GM18868 (cell line): ENCODE data around the gene PPP3CA.

Experiments used
- ATAC-seq: cut with Tn5 transposase; IDR thresholded peaks from one replicate; pipeline ENCODE4 v1.9.1; 2021; ENCODE audit warnings: mild to moderate bottlenecking, moderate library complexity; ENCODE audit not compliant: unreplicated experiment

Gene PPP3CA

DNA sequence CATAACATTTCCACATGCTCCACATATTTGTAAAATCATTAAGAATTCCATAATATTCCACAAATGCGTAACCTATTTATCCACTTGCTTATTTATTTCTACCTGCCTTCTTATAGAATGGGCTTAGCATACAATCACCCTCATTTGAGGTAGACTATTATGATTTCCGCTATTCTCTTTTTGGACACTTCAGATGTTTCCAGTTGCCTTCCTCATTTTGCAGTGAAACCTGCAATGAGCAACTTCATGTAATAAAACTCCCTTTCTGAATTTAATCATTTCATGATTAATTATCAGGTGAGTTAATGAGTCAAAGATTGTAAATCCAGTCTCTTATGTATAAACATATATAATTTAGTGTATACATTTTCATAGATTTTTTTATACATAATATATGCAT lies 58.0 kb downstream of the PPP3CA start:
- no peak for ATAC-seq

DNA sequence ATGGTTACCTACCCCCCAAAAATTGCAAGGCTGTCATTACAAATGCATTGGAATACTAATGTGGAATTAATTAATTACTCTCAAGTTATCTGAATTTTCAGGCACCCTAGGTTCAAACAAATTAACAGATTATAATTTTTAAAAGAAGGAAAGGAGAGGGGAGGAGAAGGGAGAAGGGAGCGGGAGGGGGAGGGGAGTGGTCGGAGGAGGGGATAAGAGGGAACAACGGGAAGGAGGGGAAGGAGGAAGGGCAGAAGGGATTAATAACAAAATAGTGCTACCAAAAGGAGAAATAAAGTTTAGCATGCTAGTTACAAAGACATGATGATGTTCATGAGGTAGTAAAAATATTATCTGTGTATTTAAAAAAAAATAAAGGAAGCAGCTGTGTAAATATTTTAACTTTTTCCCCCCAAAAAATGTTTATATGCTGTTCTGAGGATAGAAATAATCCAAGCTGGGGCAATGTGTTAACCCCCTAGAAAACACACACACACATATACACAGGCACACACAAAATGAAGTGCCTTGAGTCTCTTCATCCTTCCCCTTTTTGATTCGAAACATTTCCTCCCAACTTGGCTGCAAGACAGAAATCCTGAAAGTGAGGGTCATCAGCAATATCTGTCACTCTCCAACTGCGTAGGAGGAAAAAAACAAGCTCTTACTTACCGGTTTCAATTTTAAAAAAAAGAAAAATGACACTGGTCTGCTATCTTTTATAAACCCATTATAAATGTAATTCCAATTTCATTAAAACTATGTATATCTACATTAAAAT lies 58.8 kb downstream of the PPP3CA start:
- no peak for ATAC-seq

GRCh38 chr4:101287324-101287723 lies 60.0 kb downstream of the PPP3CA start:
- no peak for ATAC-seq

- no peak for ATAC-seq
Observed at GRCh38 chr4:101286663-101287062, 60.7 kb downstream of the PPP3CA start.

DNA sequence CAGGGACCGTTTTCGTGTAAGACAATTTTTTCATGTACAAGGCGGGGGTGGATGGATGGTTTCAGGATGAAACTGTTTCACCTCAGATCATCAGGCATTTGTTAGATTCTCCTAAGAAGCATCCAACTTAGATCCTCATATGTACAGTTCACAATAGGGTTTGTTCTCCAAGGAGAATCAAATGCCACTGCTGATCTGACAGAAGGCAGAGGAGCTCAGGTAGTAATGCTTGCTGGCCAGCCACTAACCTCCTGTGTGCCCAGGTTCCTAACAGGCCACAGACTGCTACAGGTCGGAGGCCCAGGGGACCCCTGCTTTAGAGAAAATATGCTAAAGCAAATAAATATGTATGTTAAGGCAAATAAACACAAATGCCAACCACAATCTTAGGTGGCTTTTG lies 61.3 kb downstream of the PPP3CA start:
- no peak for ATAC-seq

DNA sequence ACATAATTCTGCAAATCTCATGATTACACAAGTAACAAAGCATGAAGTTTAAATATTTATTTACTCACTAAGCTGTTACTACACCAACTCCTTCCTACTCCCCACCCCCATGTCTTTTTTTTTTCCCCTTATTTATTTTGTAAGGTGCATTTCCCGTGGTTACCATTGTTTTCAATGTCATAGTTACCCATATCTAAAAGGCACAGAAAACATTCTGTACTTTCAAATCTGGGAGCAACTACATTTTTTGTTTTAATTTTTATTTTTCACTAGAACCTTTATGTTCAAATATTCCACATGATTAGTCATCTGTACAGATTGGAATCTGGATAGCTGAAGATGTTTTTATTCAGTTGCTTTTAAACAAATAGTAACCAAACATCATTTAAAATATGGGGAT lies 62.8 kb downstream of the PPP3CA start:
- ATAC-seq = no peak

GRCh38 chr4:101283434-101283833 lies 63.9 kb downstream of the PPP3CA start:
- ATAC-seq = no peak

DNA sequence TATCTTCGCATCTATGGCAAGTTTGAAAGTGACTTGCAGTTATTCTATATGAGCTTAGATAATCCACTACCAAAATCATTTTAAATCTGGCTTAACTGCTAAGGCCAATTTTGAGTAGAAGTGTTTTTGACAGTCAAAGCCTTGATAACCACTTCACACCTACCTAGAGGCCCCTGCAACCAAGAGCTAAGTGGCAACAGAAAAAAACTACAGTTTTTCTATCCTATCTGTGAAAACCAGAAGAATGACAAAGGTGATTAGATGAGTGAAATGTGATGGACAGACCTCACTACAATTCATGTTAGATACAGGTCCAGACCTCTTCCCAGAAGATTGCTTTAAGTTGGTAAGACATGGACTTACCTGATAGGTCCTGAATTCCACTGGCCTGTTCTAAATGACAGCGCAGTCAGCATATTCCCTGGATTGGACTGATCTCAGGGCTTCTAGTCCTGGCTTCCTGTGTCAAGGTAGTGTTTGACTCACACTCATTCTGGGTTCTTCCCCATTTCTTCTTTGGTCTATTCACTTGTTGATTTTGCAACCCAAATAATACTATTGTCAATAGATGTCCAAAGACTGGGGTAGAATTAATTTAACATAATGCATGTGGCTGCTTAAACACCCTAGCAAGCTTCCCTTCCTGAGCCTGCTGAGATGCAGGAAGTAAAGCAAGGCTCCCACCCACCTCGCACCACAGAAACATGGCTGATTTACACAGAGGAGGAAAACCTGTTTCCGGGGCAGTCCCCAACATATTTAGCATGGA lies 65.1 kb downstream of the PPP3CA start:
- ATAC-seq = peak; percentile 51

DNA sequence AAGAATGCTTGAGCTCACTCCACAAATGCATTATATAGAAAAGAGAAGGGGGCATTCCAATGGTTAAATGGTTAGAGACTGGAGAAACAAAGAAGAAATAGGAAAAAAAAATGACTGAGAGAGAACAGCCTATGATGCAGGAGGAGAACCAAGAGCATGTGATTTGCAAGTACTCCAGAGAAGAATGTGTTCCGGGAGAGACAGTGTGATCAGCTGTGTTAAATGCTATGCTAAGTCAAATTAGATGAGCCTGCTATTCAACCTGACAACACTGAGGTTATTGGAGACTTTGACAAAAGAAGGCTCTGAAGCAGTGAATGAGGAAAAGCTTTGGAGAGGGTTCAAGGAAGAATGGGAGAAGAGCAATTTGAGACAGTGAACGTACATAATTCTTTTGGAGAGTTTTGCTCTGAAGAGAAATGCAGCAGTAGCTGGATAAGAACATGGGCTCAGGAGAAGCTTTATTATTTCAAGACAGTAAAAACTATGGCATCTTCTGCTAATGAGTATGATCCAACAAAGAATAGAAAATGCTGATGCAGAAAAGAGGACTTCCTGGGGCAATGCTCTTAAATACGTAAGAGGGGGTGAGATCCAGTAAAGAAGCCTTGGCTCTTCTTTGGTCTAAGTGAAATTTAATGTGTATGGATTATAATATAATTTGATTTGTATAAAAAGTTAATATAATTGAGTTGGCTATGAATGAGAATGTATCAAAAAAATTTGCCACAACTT lies 66.3 kb downstream of the PPP3CA start:
- ATAC-seq = no peak

DNA sequence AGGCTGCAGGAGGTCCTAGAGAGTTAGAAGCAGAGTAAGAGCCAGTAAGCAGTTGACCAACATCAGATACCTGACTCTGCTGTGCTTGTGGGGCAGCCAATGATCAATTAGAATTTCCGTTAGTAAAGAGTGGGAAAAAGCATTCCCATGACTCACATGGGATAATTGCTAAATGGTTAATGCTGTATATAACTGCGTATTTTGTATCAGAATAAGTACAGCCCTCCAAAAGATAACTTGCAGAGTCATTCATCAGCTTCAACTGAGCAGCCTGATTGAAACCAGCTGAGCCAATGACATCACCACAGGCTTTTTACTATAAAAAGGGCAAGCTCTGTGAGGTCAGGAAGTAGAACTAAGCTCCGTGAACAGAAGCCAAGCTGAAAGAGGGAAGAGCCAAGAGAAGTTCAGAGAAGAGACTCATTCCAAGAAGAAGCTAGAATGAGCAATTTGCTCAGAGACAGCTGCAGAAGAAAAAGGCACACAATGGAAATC lies 67.9 kb downstream of the PPP3CA start:
- ATAC-seq = peak; percentile 75

DNA sequence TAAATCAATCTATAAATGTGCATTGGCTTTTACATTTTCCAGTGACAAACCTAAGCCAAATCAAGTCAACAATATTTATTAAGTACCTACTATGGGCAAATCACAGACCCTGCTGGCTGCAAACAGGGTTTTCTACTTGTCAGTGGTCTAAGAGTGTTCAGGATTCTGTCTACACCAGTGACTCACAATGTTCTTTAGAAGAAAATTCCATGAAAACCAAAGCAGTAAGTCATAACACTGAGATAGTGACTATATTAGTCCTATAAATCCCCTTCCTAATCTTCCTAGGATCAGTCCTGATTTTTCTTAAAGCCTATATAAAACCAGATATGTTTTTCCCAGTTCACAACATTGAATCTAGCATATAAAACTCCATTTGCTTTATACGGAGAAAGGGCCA lies 69.7 kb downstream of the PPP3CA start:
- no peak for ATAC-seq

DNA sequence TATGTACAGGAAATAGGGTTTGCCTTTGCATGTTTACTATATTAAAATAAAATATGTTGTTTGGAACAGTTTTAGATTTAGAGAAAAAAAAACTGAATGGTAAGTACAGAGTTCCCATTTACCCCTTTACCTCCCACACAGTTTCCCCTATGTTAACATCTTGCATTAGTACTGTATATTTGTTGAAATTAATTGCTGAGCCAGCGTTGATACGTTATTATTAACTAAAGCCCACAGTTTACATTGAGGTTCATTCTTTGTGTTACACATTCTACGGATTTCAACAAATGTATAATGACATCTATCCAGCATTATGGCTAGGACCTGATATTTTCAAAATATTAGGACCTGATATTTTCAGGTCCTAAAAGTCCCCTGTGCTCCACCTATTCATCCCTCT lies 70.7 kb downstream of the PPP3CA start:
- ATAC-seq = no peak

- ATAC-seq = no peak
Observed at GRCh38 chr4:101274888-101275752, 72.2 kb downstream of the PPP3CA start.

DNA sequence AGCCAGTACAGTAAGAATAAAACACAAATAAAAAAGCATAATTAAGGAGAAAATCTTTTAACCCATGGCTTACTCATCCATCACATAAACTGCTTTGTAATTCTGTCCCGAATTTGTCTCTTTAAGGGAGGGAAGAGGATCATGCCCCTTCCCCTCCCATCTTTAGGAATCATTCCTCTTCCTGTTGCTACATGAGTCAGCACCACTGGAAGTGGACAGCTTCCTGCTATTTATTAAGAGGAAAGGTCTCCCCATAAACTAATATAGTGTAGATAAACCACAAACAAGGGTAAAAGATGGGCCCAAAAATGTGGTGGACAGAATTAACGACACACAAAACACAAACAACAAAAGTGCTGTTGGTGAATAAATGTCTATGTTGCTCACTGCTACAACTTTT lies 75.8 kb downstream of the PPP3CA start:
- no peak for ATAC-seq

DNA sequence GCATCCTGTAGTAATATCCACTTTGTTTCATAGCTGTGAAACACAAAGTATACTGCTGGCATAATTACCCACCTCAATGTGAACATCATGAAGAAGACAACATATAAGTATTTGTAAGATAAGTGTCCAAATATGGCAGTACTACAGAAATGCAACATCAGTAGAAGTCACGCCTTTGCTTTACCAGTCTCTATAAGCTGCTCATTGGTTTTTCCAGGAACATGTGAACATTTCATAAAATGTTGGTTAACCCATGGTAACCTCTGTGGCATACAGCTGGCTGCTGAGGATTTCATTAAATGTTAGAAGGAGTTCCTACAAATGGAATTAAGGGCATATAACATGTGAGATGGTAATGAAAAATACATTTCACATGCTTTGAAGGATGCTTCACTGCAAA lies 77.6 kb downstream of the PPP3CA start:
- ATAC-seq = no peak

DNA sequence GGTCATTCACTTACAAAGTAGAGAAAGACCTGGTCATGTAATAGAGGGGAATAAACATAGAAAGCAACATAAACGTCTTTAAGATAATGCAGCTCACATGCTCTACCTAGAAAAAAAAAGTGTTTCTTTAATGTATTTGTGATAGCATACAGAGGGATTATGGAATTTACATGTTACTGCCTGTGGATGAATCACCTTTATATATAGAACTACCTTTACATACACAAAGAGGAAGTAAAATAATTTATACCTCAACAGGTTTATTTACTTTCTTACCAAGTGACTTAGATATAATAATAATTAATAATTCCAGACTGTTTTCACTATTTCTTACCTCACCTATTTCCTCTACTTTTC lies 81.5 kb downstream of the PPP3CA start:
- no peak for ATAC-seq

GRCh38 chr4:101264993-101265815 lies 82.1 kb downstream of the PPP3CA start:
- ATAC-seq = no peak

- ATAC-seq = no peak
Observed at GRCh38 chr4:101264512-101264911, 82.8 kb downstream of the PPP3CA start.

DNA sequence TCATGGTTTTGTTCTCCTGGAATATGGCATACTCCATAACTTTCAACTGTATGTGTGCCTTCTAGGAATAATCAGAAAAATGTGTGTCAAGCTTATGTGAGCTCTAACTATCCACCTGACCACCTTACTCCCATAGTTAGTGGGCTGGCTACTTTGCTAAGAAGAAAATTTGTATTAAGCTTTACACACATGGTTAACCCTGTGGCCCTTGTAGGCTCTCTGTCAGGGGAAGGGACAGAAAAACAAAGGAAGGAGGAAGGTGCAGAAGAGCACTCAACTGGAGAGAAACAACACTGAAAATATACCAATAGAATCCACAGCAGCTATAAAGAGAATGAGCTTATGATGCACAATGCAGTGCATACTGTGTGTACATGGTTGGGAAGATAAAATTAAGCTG lies 84.6 kb downstream of the PPP3CA start:
- ATAC-seq = no peak

DNA sequence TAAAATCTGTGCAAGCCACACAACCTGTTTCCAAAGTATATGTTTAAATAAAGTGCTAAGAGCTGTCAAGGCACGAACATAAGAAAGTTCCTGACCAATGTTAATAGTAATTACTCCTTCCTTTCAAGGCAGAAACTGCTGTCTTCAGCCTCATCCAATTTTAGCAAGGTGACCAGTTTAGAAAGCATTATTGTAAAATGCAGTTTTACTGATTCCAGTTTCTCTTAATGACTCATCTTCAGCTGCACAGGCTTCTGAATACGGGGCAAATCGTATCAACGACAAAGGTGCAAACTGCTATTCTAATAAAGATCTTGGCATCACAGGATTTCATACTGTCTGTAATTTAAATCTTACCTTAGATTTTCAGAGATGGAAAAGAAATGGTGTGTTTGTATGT lies 87.5 kb downstream of the PPP3CA start:
- peak; percentile 97 for ATAC-seq
